ENCODE results near the gene VAC14.

DNA sequence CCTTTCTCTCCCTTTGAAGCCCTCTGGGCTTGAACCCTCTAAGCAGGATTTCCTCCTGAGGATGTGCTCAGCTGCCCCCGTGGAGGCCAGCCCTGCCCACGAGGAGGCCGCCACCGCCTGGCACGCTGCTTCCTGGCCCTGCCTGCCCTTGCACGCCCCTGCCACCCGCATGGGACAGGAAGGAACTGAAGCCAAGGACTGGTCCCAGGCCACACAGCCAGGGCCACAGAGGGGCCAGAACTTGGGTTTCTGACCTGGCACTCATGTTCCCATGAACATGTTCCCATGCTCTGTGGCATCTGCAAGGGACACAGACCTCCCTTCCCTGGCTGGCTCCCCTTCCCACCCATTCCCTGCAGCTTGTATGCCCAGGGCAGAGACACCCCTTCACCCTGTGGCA, 91.0 kb downstream of the VAC14 start:
- TF ChIP-seq ZNF138 (tag by site-specific recombination; IDR thresholded peaks at IDR 0.05; ENCODE audit: borderline replicate concordance) (no peak), MYNN (tag by site-specific recombination; IDR thresholded peaks at IDR 0.05; ENCODE audit: borderline replicate concordance) (no peak), ZNF48 (tag by site-specific recombination; IDR thresholded peaks at IDR 0.05) (no peak)
- TF ChIP-seq, protein P1, sequence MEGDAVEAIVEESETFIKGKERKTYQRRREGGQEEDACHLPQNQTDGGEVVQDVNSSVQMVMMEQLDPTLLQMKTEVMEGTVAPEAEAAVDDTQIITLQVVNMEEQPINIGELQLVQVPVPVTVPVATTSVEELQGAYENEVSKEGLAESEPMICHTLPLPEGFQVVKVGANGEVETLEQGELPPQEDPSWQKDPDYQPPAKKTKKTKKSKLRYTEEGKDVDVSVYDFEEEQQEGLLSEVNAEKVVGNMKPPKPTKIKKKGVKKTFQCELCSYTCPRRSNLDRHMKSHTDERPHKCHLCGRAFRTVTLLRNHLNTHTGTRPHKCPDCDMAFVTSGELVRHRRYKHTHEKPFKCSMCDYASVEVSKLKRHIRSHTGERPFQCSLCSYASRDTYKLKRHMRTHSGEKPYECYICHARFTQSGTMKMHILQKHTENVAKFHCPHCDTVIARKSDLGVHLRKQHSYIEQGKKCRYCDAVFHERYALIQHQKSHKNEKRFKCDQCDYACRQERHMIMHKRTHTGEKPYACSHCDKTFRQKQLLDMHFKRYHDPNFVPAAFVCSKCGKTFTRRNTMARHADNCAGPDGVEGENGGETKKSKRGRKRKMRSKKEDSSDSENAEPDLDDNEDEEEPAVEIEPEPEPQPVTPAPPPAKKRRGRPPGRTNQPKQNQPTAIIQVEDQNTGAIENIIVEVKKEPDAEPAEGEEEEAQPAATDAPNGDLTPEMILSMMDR (tag by site-specific recombination; IDR thresholded peaks at IDR 0.05) = no peak

All from HEK293 (cell line).